ENCODE measurements around the gene ZNF19. TPM values are rescaled to one million over a fixed set of nuclear protein-coding genes. Genes with fewer than 3 reads are reported as not detected.

ZNF19 gene
- total RNA-seq, 1 donor from 2014 or later: 18.3 TPM

- intact Hi-C loops (cut with DNase I): no loop called here
- no peaks in the 10 kb centered on the region for H3K27me3 ChIP-seq (ENCODE audit: low read depth)
- H3K27ac ChIP-seq: no peak overlapping the region
- DNase-seq (no peak), ATAC-seq (no peak)
- H3K36me3 ChIP-seq: peaks cover 53% of the 10 kb centered on the region
- no peak overlapping the region for H3K4me3 ChIP-seq
- TF ChIP-seq CTCF (IDR thresholded peaks at IDR 0.05): no peak
- H3K9me3 ChIP-seq: peaks cover 89% of the 10 kb centered on the region
- H3K4me1 ChIP-seq: no peaks in the 10 kb centered on the region
Observed at GRCh38 chr16:71448274-71448866, 40.8 kb downstream of the ZNF19 start.

- no peak for DNase-seq
- Histone ChIP-seq H3K4me3 (no peak overlapping the region), H3K27me3 (ENCODE audit: low read depth) (no peaks in the 10 kb centered on the region), H3K4me1 (no peaks in the 10 kb centered on the region), H3K36me3 (peaks cover 7% of the 10 kb centered on the region), H3K27ac (no peak overlapping the region), H3K9me3 (peaks cover 52% of the 10 kb centered on the region)
- intact Hi-C loops (cut with DNase I): no loop called here
- TF ChIP-seq CTCF (IDR thresholded peaks at IDR 0.05): no peak
- ATAC-seq: no peak
Observed at GRCh38 chr16:71443714-71444113, 45.4 kb downstream of the ZNF19 start.

GRCh38 chr16:71442051-71442440, 47.1 kb downstream of the ZNF19 start, which contains the start of gene TLE7:
TLE7 (minus strand) TSS chr16:71442054; CDS start chr16:71433324, 8,730 bp downstream.
- H3K27ac ChIP-seq: no peak within 1 kb of the TSS
- no peak within 1 kb of the TSS for H3K4me3 ChIP-seq
- no peaks in the 10 kb centered on the region for H3K4me1 ChIP-seq
- TF ChIP-seq CTCF (IDR thresholded peaks at IDR 0.05): no peak
- DNase-seq (no peak), ATAC-seq (peak in 1 of 2 donors; percentile 12)
- no peaks in the 10 kb centered on the region for H3K27me3 ChIP-seq (ENCODE audit: low read depth)
- H3K36me3 ChIP-seq: no peaks in the 10 kb centered on the region
- intact Hi-C loops (cut with DNase I): no loop called here
- H3K9me3 ChIP-seq: peaks cover 36% of the 10 kb centered on the region

GRCh38 chr16:71441348-71442050, 47.6 kb downstream of the ZNF19 start:
- TF ChIP-seq CTCF (IDR thresholded peaks at IDR 0.05): peak; percentile 28
- no peaks in the 10 kb centered on the region for H3K36me3 ChIP-seq
- H3K9me3 ChIP-seq: peaks cover 30% of the 10 kb centered on the region
- no peak overlapping the region for H3K4me3 ChIP-seq
- H3K27ac ChIP-seq: no peak overlapping the region
- peak; percentile 31 to 49 for ATAC-seq
- DNase-seq: no peak
- H3K27me3 ChIP-seq (ENCODE audit: low read depth): no peaks in the 10 kb centered on the region
- no peaks in the 10 kb centered on the region for H3K4me1 ChIP-seq
- intact Hi-C loops (cut with DNase I): no loop called here

GRCh38 chr16:71440669-71441347, 48.3 kb downstream of the ZNF19 start:
- no peak for DNase-seq
- intact Hi-C loops (cut with DNase I): no loop called here
- peaks cover 23% of the 10 kb centered on the region for H3K9me3 ChIP-seq

More at GRCh38 chr16:71440669-71441347, 48.3 kb downstream of the ZNF19 start:
- Histone ChIP-seq H3K4me3 (no peak overlapping the region), H3K27ac (no peak overlapping the region), H3K27me3 (ENCODE audit: low read depth) (no peaks in the 10 kb centered on the region), H3K4me1 (no peaks in the 10 kb centered on the region), H3K36me3 (no peaks in the 10 kb centered on the region)
- peak in 1 of 2 donors; percentile 34 for ATAC-seq
- peak; percentile 7 for TF ChIP-seq CTCF (IDR thresholded peaks at IDR 0.05)
